Tibial artery (tissue), 4 donors: Measurements from ENCODE around the gene MRPL20.

Experiments used
- DNase-seq, 2 donors: peaks; one replicate each; pipeline ENCODE4 v3.0.0-alpha.2; 2019
- H3K27ac ChIP-seq, 2 donors: fragments of 200-600 bp; sonication (generic) in 1 of 2; 1 replicate in 1 of 2; 2 replicates in 1 of 2; pipeline ENCODE4 v1.5.1; 2018 to 2019; ENCODE audit warnings: mild to moderate bottlenecking in 1 of 2
- H3K27me3 ChIP-seq, 2 donors: fragments of 200-600 bp; sonication (generic) in 1 of 2; one replicate each; pipeline versions ENCODE4 v1.5.1 to v1.6.0; 2016 to 2019
- H3K36me3 ChIP-seq, 3 donors: fragments of 200-600 bp; sonication (generic) in 2 of 3; one replicate each; pipeline ENCODE4 v1.5.1; 2016 to 2019; ENCODE audit warnings: mild to moderate bottlenecking in 2 of 3
- H3K4me1 ChIP-seq, 4 donors: fragments of 200-600 bp; sonication (generic) in 2 of 4; 1 replicate in 3 of 4; 2 replicates in 1 of 4; pipeline ENCODE4 v1.5.1; 2016 to 2019
- H3K4me3 ChIP-seq, 2 donors: fragments of 200-600 bp; sonication (generic) in 1 of 2; 1 replicate in 1 of 2; 2 replicates in 1 of 2; pipeline ENCODE4 v1.5.1; 2018 to 2019; ENCODE audit warnings: mild to moderate bottlenecking in 2 of 2
- H3K9me3 ChIP-seq, 3 donors: fragments of 200-600 bp; sonication (generic) in 1 of 3; one replicate each; pipeline ENCODE4 v1.5.1; 2016 to 2019
- CTCF ChIP-seq, 2 experiments: fragments of 200-600 bp in 1 of 2; fragments of 450-650 bp in 1 of 2; IDR thresholded peaks; one replicate each; pipeline ENCODE4 v1.5.1; 2017 to 2019; ENCODE audit warnings: antibody characterized with exemption in 2 of 2, mild to moderate bottlenecking in 1 of 2, moderate library complexity in 1 of 2
- intact Hi-C: fragments of 100-400 bp; cut with DNase I; formaldehyde crosslinking; loops from one replicate; pipeline ENCODE4 v1.15.0; 2023; ENCODE audit warnings: low total_unique reads

Gene MRPL20

GRCh38 chr1:1367315-1367714, 39.8 kb downstream of the MRPL20 start:
- intact Hi-C loops = no loop called here
- Histone ChIP-seq H3K27ac (no peak overlapping the region), H3K27me3 (no peaks in the 10 kb centered on the region), H3K36me3 (peaks cover 0 to 2% (median 0%) of the 10 kb centered on the region in 3 donors), H3K4me3 (no peak overlapping the region), H3K9me3 (no peaks in the 10 kb centered on the region), H3K4me1 (peaks cover 0 to 9% (median 8%) of the 10 kb centered on the region in 4 donors)
- DNase-seq = no peak
- no peak for TF ChIP-seq CTCF (IDR thresholded peaks at IDR 0.05)

- intact Hi-C loops = no loop called here
- Histone ChIP-seq H3K27me3 (no peaks in the 10 kb centered on the region), H3K36me3 (no peaks in the 10 kb centered on the region), H3K4me1 (peaks cover 0 to 9% (median 2%) of the 10 kb centered on the region in 4 donors), H3K4me3 (no peak overlapping the region), H3K9me3 (no peaks in the 10 kb centered on the region), H3K27ac (no peak overlapping the region)
- TF ChIP-seq CTCF (IDR thresholded peaks at IDR 0.05) = no peak
- no peak for DNase-seq
These were observed 40.4 kb downstream of the MRPL20 start for GRCh38 chr1:1366699-1367066.

GRCh38 chr1:1365875-1366698, 41.0 kb downstream of the MRPL20 start:
- H3K4me1 ChIP-seq = peaks cover 0 to 13% (median 4%) of the 10 kb centered on the region in 4 donors
- H3K27me3 ChIP-seq = no peaks in the 10 kb centered on the region
- H3K27ac ChIP-seq = no peak overlapping the region
- no peak for DNase-seq
- no peak overlapping the region for H3K4me3 ChIP-seq
- H3K9me3 ChIP-seq = no peaks in the 10 kb centered on the region
- intact Hi-C loops = no loop called here
- H3K36me3 ChIP-seq = no peaks in the 10 kb centered on the region
- TF ChIP-seq CTCF (IDR thresholded peaks at IDR 0.05) = no peak

GRCh38 chr1:1364266-1364665, 42.8 kb downstream of the MRPL20 start:
- no peak for DNase-seq
- H3K36me3 ChIP-seq = no peaks in the 10 kb centered on the region

GRCh38 chr1:1361982-1362423, 45.1 kb downstream of the MRPL20 start:
- Histone ChIP-seq H3K4me3 (no peak overlapping the region), H3K27ac (peak overlapping the region; percentile 23 to 97), H3K4me1 (peaks cover 0 to 54% (median 38%) of the 10 kb centered on the region in 4 donors), H3K36me3 (no peaks in the 10 kb centered on the region), H3K27me3 (no peaks in the 10 kb centered on the region), H3K9me3 (no peaks in the 10 kb centered on the region)
- no peak for TF ChIP-seq CTCF (IDR thresholded peaks at IDR 0.05)
- intact Hi-C loops = no loop called here
- peak; percentile 65 to 81 for DNase-seq

More at GRCh38 chr1:1364266-1364665, 42.8 kb downstream of the MRPL20 start:
- Histone ChIP-seq H3K4me3 (no peak overlapping the region), H3K9me3 (no peaks in the 10 kb centered on the region), H3K27me3 (no peaks in the 10 kb centered on the region), H3K27ac (no peak overlapping the region), H3K4me1 (peaks cover 0 to 31% (median 20%) of the 10 kb centered on the region in 4 donors)
- intact Hi-C loops = no loop called here
- no peak for TF ChIP-seq CTCF (IDR thresholded peaks at IDR 0.05)
